GM19468 (cell line): ENCODE measurements around the gene RPS6KA5.

ENCODE experiments used
- ATAC-seq: cut with Tn5 transposase; IDR thresholded peaks from one replicate; pipeline ENCODE4 v1.9.1; 2021; ENCODE audit warnings: mild to moderate bottlenecking, moderate library complexity, moderate number of reproducible peaks; ENCODE audit not compliant: unreplicated experiment; ENCODE audit errors: extremely low read depth

Gene RPS6KA5

GRCh38 chr14:91032248-91032647 is 28.2 kb downstream of the RPS6KA5 start:
- ATAC-seq, result no peak

GRCh38 chr14:91031666-91032065 is 28.8 kb downstream of the RPS6KA5 start:
- no peak for ATAC-seq

GRCh38 chr14:91029456-91030217 is 30.8 kb downstream of the RPS6KA5 start:
- ATAC-seq, result no peak

GRCh38 chr14:91027561-91027960 is 32.9 kb downstream of the RPS6KA5 start:
- no peak for ATAC-seq

GRCh38 chr14:91022622-91023028 is 37.8 kb downstream of the RPS6KA5 start:
- ATAC-seq, result peak; percentile 52

- ATAC-seq, result no peak
Observed at GRCh38 chr14:91021991-91022621, 38.3 kb downstream of the RPS6KA5 start.

- ATAC-seq, result no peak
Observed at GRCh38 chr14:91021115-91021514, 39.3 kb downstream of the RPS6KA5 start.

GRCh38 chr14:91019673-91020072 is 40.8 kb downstream of the RPS6KA5 start:
- no peak for ATAC-seq

GRCh38 chr14:91018481-91018880 is 42.0 kb downstream of the RPS6KA5 start:
- no peak for ATAC-seq

- ATAC-seq, result no peak
Observed at GRCh38 chr14:91016800-91017410, 43.5 kb downstream of the RPS6KA5 start.

- ATAC-seq, result no peak
Observed at GRCh38 chr14:91015435-91015834, 45.0 kb downstream of the RPS6KA5 start.

GRCh38 chr14:91012045-91012444 is 48.4 kb downstream of the RPS6KA5 start:
- no peak for ATAC-seq

- ATAC-seq, result no peak
Observed at GRCh38 chr14:91010153-91010533, 50.3 kb downstream of the RPS6KA5 start.

- ATAC-seq, result peak; percentile 83
Observed at GRCh38 chr14:91009501-91010152, 50.8 kb downstream of the RPS6KA5 start.

GRCh38 chr14:91008759-91009409 is 51.6 kb downstream of the RPS6KA5 start:
- ATAC-seq, result no peak

GRCh38 chr14:91005716-91006115 is 54.7 kb downstream of the RPS6KA5 start:
- no peak for ATAC-seq

GRCh38 chr14:91004987-91005386 is 55.5 kb downstream of the RPS6KA5 start:
- no peak for ATAC-seq

GRCh38 chr14:90999299-90999698 is 61.1 kb downstream of the RPS6KA5 start:
- no peak for ATAC-seq

GRCh38 chr14:90996967-90997366 is 63.5 kb downstream of the RPS6KA5 start:
- no peak for ATAC-seq

- ATAC-seq, result no peak
Observed at GRCh38 chr14:90995785-90996184, 64.7 kb downstream of the RPS6KA5 start.
